ENCODE measurements around the gene MUC5AC.
"Not testable (repeated sequence)": the region's sequence is repeated elsewhere in the genome, so short reads cannot be mapped to it uniquely, and the experiment has no call there.

MUC5AC gene

GRCh38 chr11:1241706-1242105 is 84.0 kb downstream of the MUC5AC start:
- DNase-seq = no peak

DNA sequence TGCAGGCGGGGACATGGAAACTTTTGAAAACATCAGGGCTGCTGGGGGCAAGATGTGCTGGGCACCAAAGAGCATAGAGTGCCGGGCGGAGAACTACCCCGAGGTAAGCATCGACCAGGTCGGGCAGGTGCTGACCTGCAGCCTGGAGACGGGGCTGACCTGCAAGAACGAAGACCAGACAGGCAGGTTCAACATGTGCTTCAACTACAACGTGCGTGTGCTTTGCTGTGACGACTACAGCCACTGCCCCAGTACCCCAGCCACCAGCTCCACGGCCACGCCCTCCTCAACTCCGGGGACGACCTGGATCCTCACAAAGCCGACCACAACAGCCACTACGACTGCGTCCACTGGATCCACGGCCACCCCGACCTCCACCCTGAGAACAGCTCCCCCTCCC is 84.5 kb downstream of the MUC5AC start:
- no peak for DNase-seq

DNA sequence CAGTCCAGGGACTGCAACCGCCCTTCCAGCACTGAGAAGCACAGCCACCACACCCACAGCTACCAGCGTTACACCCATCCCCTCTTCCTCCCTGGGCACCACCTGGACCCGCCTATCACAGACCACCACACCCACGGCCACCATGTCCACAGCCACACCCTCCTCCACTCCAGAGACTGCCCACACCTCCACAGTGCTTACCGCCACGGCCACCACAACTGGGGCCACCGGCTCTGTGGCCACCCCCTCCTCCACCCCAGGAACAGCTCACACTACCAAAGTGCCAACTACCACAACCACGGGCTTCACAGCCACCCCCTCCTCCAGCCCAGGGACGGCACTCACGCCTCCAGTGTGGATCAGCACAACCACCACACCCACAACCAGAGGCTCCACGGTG is 85.0 kb downstream of the MUC5AC start:
- not testable (repeated sequence) for DNase-seq

DNA sequence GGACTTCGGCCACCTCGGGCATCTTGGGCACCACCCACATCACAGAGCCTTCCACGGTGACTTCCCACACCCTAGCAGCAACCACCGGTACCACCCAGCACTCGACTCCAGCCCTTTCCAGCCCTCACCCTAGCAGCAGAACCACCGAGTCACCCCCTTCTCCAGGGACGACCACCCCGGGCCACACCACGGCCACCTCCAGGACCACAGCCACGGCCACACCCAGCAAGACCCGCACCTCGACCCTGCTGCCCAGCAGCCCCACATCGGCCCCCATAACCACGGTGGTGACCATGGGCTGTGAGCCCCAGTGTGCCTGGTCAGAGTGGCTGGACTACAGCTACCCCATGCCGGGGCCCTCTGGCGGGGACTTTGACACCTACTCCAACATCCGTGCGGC is 85.8 kb downstream of the MUC5AC start:
- not testable (repeated sequence) for DNase-seq

- DNase-seq = not testable (repeated sequence)
These were observed 86.8 kb downstream of the MUC5AC start for GRCh38 chr11:1244557-1244956.

DNA sequence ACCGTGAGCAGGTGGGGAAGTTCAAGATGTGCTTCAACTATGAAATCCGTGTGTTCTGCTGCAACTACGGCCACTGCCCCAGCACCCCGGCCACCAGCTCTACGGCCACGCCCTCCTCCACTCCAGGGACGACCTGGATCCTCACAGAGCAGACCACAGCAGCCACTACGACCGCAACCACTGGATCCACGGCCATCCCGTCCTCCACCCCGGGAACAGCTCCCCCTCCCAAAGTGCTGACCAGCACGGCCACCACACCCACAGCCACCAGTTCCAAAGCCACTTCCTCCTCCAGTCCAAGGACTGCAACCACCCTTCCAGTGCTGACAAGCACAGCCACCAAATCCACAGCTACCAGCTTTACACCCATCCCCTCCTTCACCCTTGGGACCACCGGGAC is 88.0 kb downstream of the MUC5AC start:
- not testable (repeated sequence) for DNase-seq

DNA sequence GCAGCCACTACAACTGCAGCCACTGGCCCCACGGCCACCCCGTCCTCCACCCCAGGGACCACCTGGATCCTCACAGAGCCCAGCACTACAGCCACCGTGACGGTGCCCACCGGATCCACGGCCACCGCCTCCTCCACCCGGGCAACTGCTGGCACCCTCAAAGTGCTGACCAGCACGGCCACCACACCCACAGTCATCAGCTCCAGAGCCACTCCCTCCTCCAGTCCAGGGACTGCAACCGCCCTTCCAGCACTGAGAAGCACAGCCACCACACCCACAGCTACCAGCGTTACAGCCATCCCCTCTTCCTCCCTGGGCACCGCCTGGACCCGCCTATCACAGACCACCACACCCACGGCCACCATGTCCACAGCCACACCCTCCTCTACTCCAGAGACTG is 88.5 kb downstream of the MUC5AC start:
- not testable (repeated sequence) for DNase-seq

DNA sequence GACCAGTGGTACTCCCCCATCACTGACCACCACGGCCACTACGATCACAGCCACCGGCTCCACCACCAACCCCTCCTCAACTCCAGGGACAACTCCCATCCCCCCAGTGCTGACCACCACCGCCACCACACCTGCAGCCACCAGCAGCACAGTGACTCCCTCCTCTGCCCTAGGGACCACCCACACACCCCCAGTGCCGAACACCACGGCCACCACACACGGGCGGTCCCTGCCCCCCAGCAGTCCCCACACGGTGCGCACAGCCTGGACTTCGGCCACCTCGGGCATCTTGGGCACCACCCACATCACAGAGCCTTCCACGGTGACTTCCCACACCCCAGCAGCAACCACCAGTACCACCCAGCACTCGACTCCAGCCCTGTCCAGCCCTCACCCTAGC is 89.3 kb downstream of the MUC5AC start:
- DNase-seq = not testable (repeated sequence)

DNA sequence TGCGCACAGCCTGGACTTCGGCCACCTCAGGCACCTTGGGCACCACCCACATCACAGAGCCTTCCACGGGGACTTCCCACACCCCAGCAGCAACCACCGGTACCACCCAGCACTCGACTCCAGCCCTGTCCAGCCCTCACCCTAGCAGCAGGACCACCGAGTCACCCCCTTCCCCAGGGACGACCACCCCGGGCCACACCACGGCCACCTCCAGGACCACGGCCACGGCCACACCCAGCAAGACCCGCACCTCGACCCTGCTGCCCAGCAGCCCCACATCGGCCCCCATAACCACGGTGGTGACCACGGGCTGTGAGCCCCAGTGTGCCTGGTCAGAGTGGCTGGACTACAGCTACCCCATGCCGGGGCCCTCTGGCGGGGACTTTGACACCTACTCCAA is 91.2 kb downstream of the MUC5AC start:
- DNase-seq = not testable (repeated sequence)

DNA sequence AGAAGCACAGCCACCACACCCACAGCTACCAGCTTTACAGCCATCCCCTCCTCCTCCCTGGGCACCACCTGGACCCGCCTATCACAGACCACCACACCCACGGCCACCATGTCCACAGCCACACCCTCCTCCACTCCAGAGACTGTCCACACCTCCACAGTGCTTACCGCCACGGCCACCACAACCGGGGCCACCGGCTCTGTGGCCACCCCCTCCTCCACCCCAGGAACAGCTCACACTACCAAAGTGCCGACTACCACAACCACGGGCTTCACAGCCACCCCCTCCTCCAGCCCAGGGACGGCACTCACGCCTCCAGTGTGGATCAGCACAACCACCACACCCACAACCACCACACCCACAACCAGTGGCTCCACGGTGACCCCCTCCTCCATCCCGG is 92.7 kb downstream of the MUC5AC start:
- not testable (repeated sequence) for DNase-seq

Measured in NCI-H146 (cell line).